ENCODE results near the gene CARD14. TPM values are rescaled to one million over a fixed set of nuclear protein-coding genes. Genes with fewer than 3 reads are reported as not detected.
"Not testable (repeated sequence)": the region's sequence is repeated elsewhere in the genome, so short reads cannot be mapped to it uniquely, and the experiment has no call there.

Gene CARD14
- total RNA-seq, 1 donor from 2014 or later: 0.34 TPM

GRCh38 chr17:80151333-80151732 lies 18.5 kb upstream of the CARD14 start:
- no peak for DNase-seq

GRCh38 chr17:80152081-80152702 lies 17.6 kb upstream of the CARD14 start:
- DNase-seq: no peak

GRCh38 chr17:80153004-80153403 lies 16.8 kb upstream of the CARD14 start:
- DNase-seq: no peak

- DNase-seq: no peak
Observed at GRCh38 chr17:80154166-80154565, 15.7 kb upstream of the CARD14 start.

- not testable (repeated sequence) for DNase-seq
Observed at GRCh38 chr17:80155600-80155999, 14.2 kb upstream of the CARD14 start.

- DNase-seq: no peak
Observed at GRCh38 chr17:80158846-80159245, 11.0 kb upstream of the CARD14 start.

GRCh38 chr17:80160536-80160935 lies 9.3 kb upstream of the CARD14 start:
- no peak for DNase-seq

GRCh38 chr17:80163336-80163735 lies 6.5 kb upstream of the CARD14 start:
- no peak for DNase-seq

- no peak for DNase-seq
Observed at GRCh38 chr17:80164185-80164584, 5.6 kb upstream of the CARD14 start.

- DNase-seq: no peak
Observed at GRCh38 chr17:80166446-80166845, 3.4 kb upstream of the CARD14 start.

GRCh38 chr17:80168371-80168770 lies 1.5 kb upstream of the CARD14 start:
- DNase-seq: no peak

GRCh38 chr17:80169107-80169506 lies 723 bp upstream of the CARD14 start:
- no peak for DNase-seq

- no peak for DNase-seq
Observed at GRCh38 chr17:80171681-80172080, 1.9 kb downstream of the CARD14 start.

GRCh38 chr17:80173126-80173525 lies 3.3 kb downstream of the CARD14 start:
- no peak for DNase-seq

- no peak for DNase-seq
Observed at GRCh38 chr17:80173916-80174315, 4.1 kb downstream of the CARD14 start.

- no peak for DNase-seq
Observed at GRCh38 chr17:80176757-80177156, 6.9 kb downstream of the CARD14 start.

GRCh38 chr17:80177986-80178595 lies 8.3 kb downstream of the CARD14 start:
- peak; percentile 72 for DNase-seq

- no peak for DNase-seq
Observed at GRCh38 chr17:80180192-80180591, 10.4 kb downstream of the CARD14 start.

GRCh38 chr17:80181431-80181830 lies 11.6 kb downstream of the CARD14 start:
- no peak for DNase-seq

GRCh38 chr17:80182118-80182844 lies 12.5 kb downstream of the CARD14 start:
- no peak for DNase-seq

GRCh38 chr17:80182845-80183223 lies 13.0 kb downstream of the CARD14 start:
- no peak for DNase-seq

GRCh38 chr17:80183581-80184422 lies 14.0 kb downstream of the CARD14 start:
- no peak for DNase-seq

GRCh38 chr17:80184423-80184714 lies 14.5 kb downstream of the CARD14 start:
- no peak for DNase-seq
